Psoas muscle (tissue), 8 donors: ENCODE data around the gene CERS6. TPM values are rescaled to one million over a fixed set of nuclear protein-coding genes. Genes with fewer than 3 reads are reported as not detected.

ENCODE experiments used
- ATAC-seq, 4 donors: fragments of 200-7000 bp; cut with Tn5 transposase; one replicate each; pipeline ENCODE4 v1.9.1; 2020; ENCODE audit warnings: moderate library complexity in 3 of 4, mild to moderate bottlenecking in 2 of 4
- DNase-seq, 2 donors: peaks; one replicate each; pipeline ENCODE4 v3.0.0-alpha.2; 2020
- H3K27ac ChIP-seq: fragments of 200-600 bp; one replicate; pipeline ENCODE4 v1.8.0; 2022
- H3K27me3 ChIP-seq, 3 donors: fragments of 200-600 bp in 1 of 3; one replicate each; pipeline versions ENCODE4 v1.6.1 to v1.8.0; 2013 to 2022; ENCODE audit warnings: low read length in 2 of 3, mild to moderate bottlenecking in 2 of 3, moderate library complexity in 1 of 3; ENCODE audit not compliant: insufficient read depth in 3 of 3
- H3K36me3 ChIP-seq, 2 donors: fragments of 200-600 bp in 1 of 2; one replicate each; pipeline versions ENCODE4 v1.6.1 to v1.8.0; 2013 to 2022; ENCODE audit warnings: low read depth in 1 of 2, mild to moderate bottlenecking in 1 of 2, moderate library complexity in 1 of 2; ENCODE audit not compliant: insufficient read depth in 1 of 2
- H3K4me1 ChIP-seq: fragments of 200-600 bp; one replicate; pipeline ENCODE4 v1.8.0; 2022
- H3K4me3 ChIP-seq: fragments of 200-600 bp; one replicate; pipeline ENCODE4 v1.8.0; 2022; ENCODE audit warnings: mild to moderate bottlenecking
- H3K9me3 ChIP-seq: fragments of 200-600 bp; one replicate; pipeline ENCODE4 v1.8.0; 2022
- CTCF ChIP-seq: fragments of 200-600 bp; IDR thresholded peaks from one replicate; pipeline ENCODE4 v1.8.0; 2022; ENCODE audit warnings: antibody characterized with exemption
- WGBS, 3 donors: extraction: QIAGEN DNeasy Blood & Tissue Kit; methylation state at CpG; one replicate each; pipeline versions ENCODE4 v1.1.6 to v1.1.7; 2013; 5-methylcytosine and 5-hydroxymethylcytosine counted together
- intact Hi-C, 2 donors: fragments of 100-400 bp; cut with DNase I; formaldehyde crosslinking; loops; one replicate each; pipeline versions ENCODE4 v1.11.0 to v1.14.2; 2022
- polyA plus RNA-seq, 3 donors: library from polyadenylated mRNA; stranded (reverse); fragments of 200-250 nt; gene quantifications; one replicate each; pipeline ENCODE4 v1.2.3, GENCODE V29; 2013
- total RNA-seq, 4 donors: library from RNA; stranded (reverse); fragmentation: NEBNext Ultra II Directional in 2 of 4; extraction: Animal tissue kit (Norgen Biotek cat#: 25700) in 2 of 4; gene quantifications; one replicate each; pipeline versions ENCODE4 v1.2.1 to v1.2.4, GENCODE V29; 2021 to 2023
- donor health status: healthy with polysubstance abuse.
- donor health status: DM: no; HTN: no; CAD: no; lungs with moderate emphysema.
- donor health status: Bipolar disorder and iron deficiency.
- donor health status: healthy.
- donor health status: DM: yes; HTN: yes; CAD: no.
- donor health status: DM: no; HTN: no; CAD: no.
- donor health status: DM: no; HTN: no; CAD: no.
- donor health status: DM: yes; HTN: yes; CAD: no.

The CERS6 gene
- total and polyA plus RNA-seq, 7 donors, result 4.8 to 18.1 (median 11.2) TPM

GRCh38 chr2:168459256-168459655 lies 3.2 kb downstream of the CERS6 start:
- H3K27me3 ChIP-seq, result no peaks in the 10 kb centered on the region
- DNase-seq (no peak), ATAC-seq (no peak)
- H3K36me3 ChIP-seq, result no peaks in the 10 kb centered on the region
- no peak for TF ChIP-seq CTCF
- no peak overlapping the region for H3K27ac ChIP-seq
- no peak overlapping the region for H3K4me3 ChIP-seq
- intact Hi-C loops, result loop anchor here (5.0 kb wide), 3 partner anchors 63 to 183 kb away; no protein-coding TSS in a partner anchor
- WGBS, 3 donors, result 94% methylated on average over 4 of the region's 4 CpGs
- no peaks in the 10 kb centered on the region for H3K9me3 ChIP-seq
- peaks cover 22% of the 10 kb centered on the region for H3K4me1 ChIP-seq

- no peak for TF ChIP-seq CTCF
- DNase-seq, result no peak
- no peaks in the 10 kb centered on the region for H3K27me3 ChIP-seq
- intact Hi-C loops, result no loop called here
- WGBS, 3 donors, result 29 to 59% (median 31%) methylated on average over 2 of the region's 2 CpGs
- no peaks in the 10 kb centered on the region for H3K36me3 ChIP-seq
- no peak overlapping the region for H3K27ac ChIP-seq
- no peaks in the 10 kb centered on the region for H3K9me3 ChIP-seq
- H3K4me3 ChIP-seq, result no peak overlapping the region
- ATAC-seq, result no peak
- H3K4me1 ChIP-seq, result peaks cover 31% of the 10 kb centered on the region
Measured at GRCh38 chr2:168460571-168460970, 4.5 kb downstream of the CERS6 start.

- intact Hi-C loops, result no loop called here
- H3K4me3 ChIP-seq, result no peak overlapping the region
- H3K27me3 ChIP-seq, result no peaks in the 10 kb centered on the region
- ATAC-seq, result no peak
- H3K9me3 ChIP-seq, result no peaks in the 10 kb centered on the region
- H3K36me3 ChIP-seq, result no peaks in the 10 kb centered on the region
- 64 to 91% (median 74%) methylated on average over 2 of the region's 2 CpGs for WGBS, 3 donors
- DNase-seq, result no peak
- H3K27ac ChIP-seq, result no peak overlapping the region
- TF ChIP-seq CTCF, result no peak
- H3K4me1 ChIP-seq, result peaks cover 39% of the 10 kb centered on the region
Measured at GRCh38 chr2:168461178-168461941, 5.3 kb downstream of the CERS6 start.

GRCh38 chr2:168461942-168462331 lies 5.9 kb downstream of the CERS6 start:
- WGBS, 3 donors, result 91 to 96% (median 92%) methylated on average over 2 of the region's 2 CpGs

More at GRCh38 chr2:168461942-168462331, 5.9 kb downstream of the CERS6 start:
- Histone ChIP-seq H3K4me3 (no peak overlapping the region), H3K27me3 (no peaks in the 10 kb centered on the region), H3K27ac (no peak overlapping the region), H3K4me1 (peaks cover 45% of the 10 kb centered on the region), H3K9me3 (no peaks in the 10 kb centered on the region), H3K36me3 (no peaks in the 10 kb centered on the region)
- intact Hi-C loops, result no loop called here
- no peak for DNase-seq
- TF ChIP-seq CTCF, result no peak
- ATAC-seq, result no peak
